Ishikawa (cell line): ENCODE measurements around the gene CNIH1.

Experiments
- CEBPB ChIP-seq: IDR thresholded peaks from 2 replicates; pipeline ENCODE4 v1.6.1; 2012
- CREB1 ChIP-seq: IDR thresholded peaks from 2 replicates; pipeline ENCODE4 v1.6.1; 2012; ENCODE audit warnings: low read depth
- EGR1 ChIP-seq: IDR thresholded peaks from 2 replicates; pipeline ENCODE4 v1.6.1; 2012
- EP300 ChIP-seq: IDR thresholded peaks from 2 replicates; pipeline ENCODE4 v1.6.1; 2012; ENCODE audit warnings: borderline replicate concordance
- FOXM1 ChIP-seq: IDR thresholded peaks from 2 replicates; pipeline ENCODE4 v1.6.1; 2012; ENCODE audit warnings: low read depth, borderline replicate concordance
- MAX ChIP-seq: IDR thresholded peaks from 2 replicates; pipeline ENCODE4 v1.6.1; 2012
- NFIC ChIP-seq: IDR thresholded peaks from 2 replicates; pipeline ENCODE4 v1.6.1; 2012
- RAD21 ChIP-seq: IDR thresholded peaks from 2 replicates; pipeline ENCODE4 v1.6.1; 2012; ENCODE audit warnings: low read depth
- REST ChIP-seq: IDR thresholded peaks from 2 replicates; pipeline ENCODE4 v1.6.1; 2012; ENCODE audit warnings: low read depth, mild to moderate bottlenecking
- TAF1 ChIP-seq: IDR thresholded peaks from 2 replicates; pipeline ENCODE4 v1.6.1; 2012; ENCODE audit warnings: low read depth, mild to moderate bottlenecking
- TCF12 ChIP-seq: IDR thresholded peaks from 2 replicates; pipeline ENCODE4 v1.6.1; 2012; ENCODE audit warnings: low read depth
- TEAD4 ChIP-seq: IDR thresholded peaks from 2 replicates; pipeline ENCODE4 v1.6.1; 2012
- USF1 ChIP-seq: IDR thresholded peaks from 2 replicates; pipeline ENCODE4 v1.6.1; 2012
- YY1 ChIP-seq: IDR thresholded peaks from 2 replicates; pipeline ENCODE4 v1.6.1; 2012; ENCODE audit warnings: low read depth
- ZBTB7A ChIP-seq: IDR thresholded peaks from 2 replicates; pipeline ENCODE4 v1.6.1; 2012; ENCODE audit warnings: low read depth

CNIH1 gene

GRCh38 chr14:54475911-54476310 lies 34.7 kb upstream of the CNIH1 start:
- TF ChIP-seq NFIC (no peak), USF1 (no peak), TCF12 (no peak), REST (no peak), YY1 (no peak), FOXM1 (no peak), MAX (no peak), TEAD4 (no peak), EGR1 (no peak), RAD21 (no peak), CREB1 (no peak)

GRCh38 chr14:54475187-54475899 lies 34.2 kb upstream of the CNIH1 start:
- TF ChIP-seq TEAD4, result no peak
- TF ChIP-seq RAD21, result no peak

- no peak for TF ChIP-seq ZBTB7A
- TF ChIP-seq CEBPB, result no peak
- no peak for TF ChIP-seq TAF1
- no peak for TF ChIP-seq EGR1
- no peak for TF ChIP-seq REST
- no peak for TF ChIP-seq TCF12
- TF ChIP-seq CREB1, result no peak
- TF ChIP-seq RAD21, result no peak
- no peak for TF ChIP-seq FOXM1
- TF ChIP-seq USF1, result no peak
- TF ChIP-seq NFIC, result no peak
Observed at GRCh38 chr14:54474232-54474793, 33.1 kb upstream of the CNIH1 start.

GRCh38 chr14:54472315-54472714 lies 31.1 kb upstream of the CNIH1 start:
- TF ChIP-seq USF1 (no peak), REST (no peak)

- TF ChIP-seq REST (no peak), EGR1 (no peak), MAX (no peak), YY1 (no peak), FOXM1 (no peak), NFIC (no peak), USF1 (no peak), ZBTB7A (no peak), EP300 (no peak), TEAD4 (no peak), TCF12 (no peak), RAD21 (no peak), TAF1 (no peak), CEBPB (no peak), CREB1 (no peak)
Observed at GRCh38 chr14:54471641-54472040, 30.5 kb upstream of the CNIH1 start.
